OCI-LY3 (cell line): ENCODE data around the gene P2RY6.

Experiments used
- EZH2phosphoT487 ChIP-seq: fragments of 200-600 bp; shearing (Covaris generic); IDR thresholded peaks from 2 replicates; pipeline ENCODE4 v1.6.1; 2018; ENCODE audit warnings: antibody characterized with exemption, mixed run types, low read depth
- TF ChIP-seq, protein P1 (sequence below): fragments of 200-600, 300-600 bp; sonication (generic); IDR thresholded peaks from 2 replicates; pipeline ENCODE4 v1.5.1; 2014; ENCODE audit warnings: antibody characterized with exemption, low read length, low read depth

DNA sequence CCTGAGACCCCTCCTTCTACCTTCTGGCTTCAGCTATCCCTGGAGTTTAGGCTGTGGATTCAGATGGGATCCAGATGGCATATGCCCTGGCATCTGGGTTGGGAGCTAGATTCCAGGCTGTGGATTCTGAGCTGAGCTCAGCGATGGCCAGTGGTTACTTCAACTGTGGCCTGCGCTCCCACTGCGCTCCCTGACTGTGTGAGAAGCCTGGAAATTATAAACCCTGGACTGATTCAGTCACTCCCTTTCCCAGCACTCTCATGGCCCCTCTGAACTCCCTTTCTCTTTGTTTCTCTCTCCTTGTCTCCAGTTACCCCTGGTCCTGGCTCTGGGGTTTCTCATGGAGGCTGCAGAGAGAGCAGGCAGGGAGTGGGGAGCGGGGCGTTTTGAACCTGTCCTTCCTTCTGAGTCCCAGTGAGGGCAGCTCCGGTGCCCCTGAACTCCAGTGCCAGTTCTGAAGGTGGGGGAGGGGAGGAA, 40.8 kb downstream of the P2RY6 start:
- TF ChIP-seq, protein P1, sequence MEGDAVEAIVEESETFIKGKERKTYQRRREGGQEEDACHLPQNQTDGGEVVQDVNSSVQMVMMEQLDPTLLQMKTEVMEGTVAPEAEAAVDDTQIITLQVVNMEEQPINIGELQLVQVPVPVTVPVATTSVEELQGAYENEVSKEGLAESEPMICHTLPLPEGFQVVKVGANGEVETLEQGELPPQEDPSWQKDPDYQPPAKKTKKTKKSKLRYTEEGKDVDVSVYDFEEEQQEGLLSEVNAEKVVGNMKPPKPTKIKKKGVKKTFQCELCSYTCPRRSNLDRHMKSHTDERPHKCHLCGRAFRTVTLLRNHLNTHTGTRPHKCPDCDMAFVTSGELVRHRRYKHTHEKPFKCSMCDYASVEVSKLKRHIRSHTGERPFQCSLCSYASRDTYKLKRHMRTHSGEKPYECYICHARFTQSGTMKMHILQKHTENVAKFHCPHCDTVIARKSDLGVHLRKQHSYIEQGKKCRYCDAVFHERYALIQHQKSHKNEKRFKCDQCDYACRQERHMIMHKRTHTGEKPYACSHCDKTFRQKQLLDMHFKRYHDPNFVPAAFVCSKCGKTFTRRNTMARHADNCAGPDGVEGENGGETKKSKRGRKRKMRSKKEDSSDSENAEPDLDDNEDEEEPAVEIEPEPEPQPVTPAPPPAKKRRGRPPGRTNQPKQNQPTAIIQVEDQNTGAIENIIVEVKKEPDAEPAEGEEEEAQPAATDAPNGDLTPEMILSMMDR, result no peak
- TF ChIP-seq EZH2phosphoT487, result no peak
